Activated T-helper 17 cell treated with anti-CD3 and anti-CD28 coated beads, Interleukin-2, amount 50 U/mL, for 72 hours (primary cell): ENCODE results near the gene MSI2. TPM values are rescaled to one million over a fixed set of nuclear protein-coding genes. Genes with fewer than 3 reads are reported as not detected.
A peak's percentile ranks its signal among the peaks of the same experiment; 100 is the strongest.

Experiments
- ATAC-seq: fragments of 150-1000 bp; cut with Tn5 transposase; replicated peaks from 2 replicates; pipeline ENCODE4 v1.10.0; 2021; ENCODE audit warnings: mild to moderate bottlenecking, moderate library complexity
- H3K27ac Mint-ChIP-seq: one replicate; pipeline ENCODE4 v1.8.0; 2022; ENCODE audit warnings: mixed read lengths
- H3K27me3 Mint-ChIP-seq: one replicate; pipeline ENCODE4 v1.8.0; 2022; ENCODE audit warnings: mixed read lengths
- H3K36me3 Mint-ChIP-seq: one replicate; pipeline ENCODE4 v1.8.0; 2022; ENCODE audit warnings: low read depth, mild to moderate bottlenecking, mixed read lengths
- H3K4me1 Mint-ChIP-seq: one replicate; pipeline ENCODE4 v1.8.0; 2022; ENCODE audit warnings: mixed read lengths
- H3K4me3 Mint-ChIP-seq: one replicate; pipeline ENCODE4 v1.8.0; 2022; ENCODE audit warnings: mild to moderate bottlenecking, mixed read lengths
- H3K9me3 Mint-ChIP-seq: one replicate; pipeline ENCODE4 v1.8.0; 2022; ENCODE audit warnings: mixed read lengths
- total RNA-seq, 2 donors: library from RNA; stranded (reverse); gene quantifications; one replicate each; pipeline ENCODE4 v1.2.3, GENCODE V29; 2022

The MSI2 gene
- total RNA-seq, 2 donors from 2014 or later: 96.3 to 128 TPM

- peaks cover 10% of the 10 kb centered on the region for H3K27me3 Mint-ChIP-seq
- no peaks in the 10 kb centered on the region for H3K4me1 Mint-ChIP-seq
- no peak for ATAC-seq
- H3K4me3 Mint-ChIP-seq: no peak overlapping the region
- no peaks in the 10 kb centered on the region for H3K36me3 Mint-ChIP-seq
- no peaks in the 10 kb centered on the region for H3K9me3 Mint-ChIP-seq
- H3K27ac Mint-ChIP-seq: no peak overlapping the region
Observed at GRCh38 chr17:57708410-57708809, 452.1 kb downstream of the MSI2 start.

- Mint-ChIP-seq H3K4me1 (no peaks in the 10 kb centered on the region), H3K4me3 (no peak overlapping the region), H3K9me3 (no peaks in the 10 kb centered on the region), H3K27me3 (peaks cover 32% of the 10 kb centered on the region), H3K27ac (no peak overlapping the region), H3K36me3 (no peaks in the 10 kb centered on the region)
- ATAC-seq: no peak
Observed at GRCh38 chr17:57713140-57713539, 456.8 kb downstream of the MSI2 start.

- Mint-ChIP-seq H3K36me3 (no peaks in the 10 kb centered on the region), H3K27ac (no peak overlapping the region), H3K27me3 (peaks cover 32% of the 10 kb centered on the region), H3K9me3 (no peaks in the 10 kb centered on the region), H3K4me1 (no peaks in the 10 kb centered on the region), H3K4me3 (no peak overlapping the region)
- ATAC-seq: no peak
Observed at GRCh38 chr17:57714665-57715180, 458.4 kb downstream of the MSI2 start.

GRCh38 chr17:57715981-57716380 lies 459.7 kb downstream of the MSI2 start:
- H3K36me3 Mint-ChIP-seq: no peaks in the 10 kb centered on the region
- ATAC-seq: no peak
- H3K27ac Mint-ChIP-seq: no peak overlapping the region
- H3K27me3 Mint-ChIP-seq: peaks cover 30% of the 10 kb centered on the region
- no peaks in the 10 kb centered on the region for H3K9me3 Mint-ChIP-seq
- no peak overlapping the region for H3K4me3 Mint-ChIP-seq
- no peaks in the 10 kb centered on the region for H3K4me1 Mint-ChIP-seq

- H3K27ac Mint-ChIP-seq: no peak overlapping the region
- H3K4me3 Mint-ChIP-seq: no peak overlapping the region
- H3K27me3 Mint-ChIP-seq: peaks cover 18% of the 10 kb centered on the region
- ATAC-seq: no peak
- no peaks in the 10 kb centered on the region for H3K4me1 Mint-ChIP-seq
- H3K36me3 Mint-ChIP-seq: no peaks in the 10 kb centered on the region
- H3K9me3 Mint-ChIP-seq: no peaks in the 10 kb centered on the region
Observed at GRCh38 chr17:57718878-57719277, 462.6 kb downstream of the MSI2 start.

GRCh38 chr17:57720386-57721035 lies 464.2 kb downstream of the MSI2 start:
- Mint-ChIP-seq H3K36me3 (no peaks in the 10 kb centered on the region), H3K9me3 (no peaks in the 10 kb centered on the region), H3K4me1 (no peaks in the 10 kb centered on the region), H3K4me3 (no peak overlapping the region), H3K27me3 (peaks cover 13% of the 10 kb centered on the region), H3K27ac (no peak overlapping the region)
- peak; percentile 23 for ATAC-seq

GRCh38 chr17:57721967-57722703 lies 465.8 kb downstream of the MSI2 start:
- ATAC-seq: no peak
- Mint-ChIP-seq H3K9me3 (no peaks in the 10 kb centered on the region), H3K27ac (no peak overlapping the region), H3K27me3 (peaks cover 6% of the 10 kb centered on the region), H3K36me3 (no peaks in the 10 kb centered on the region), H3K4me1 (no peaks in the 10 kb centered on the region), H3K4me3 (no peak overlapping the region)

- Mint-ChIP-seq H3K27me3 (peaks cover under 1% of the 10 kb centered on the region), H3K4me3 (no peak overlapping the region), H3K36me3 (no peaks in the 10 kb centered on the region), H3K27ac (no peak overlapping the region), H3K4me1 (no peaks in the 10 kb centered on the region), H3K9me3 (no peaks in the 10 kb centered on the region)
- no peak for ATAC-seq
Observed at GRCh38 chr17:57722704-57723043, 466.4 kb downstream of the MSI2 start.

- H3K9me3 Mint-ChIP-seq: no peaks in the 10 kb centered on the region
- H3K36me3 Mint-ChIP-seq: no peaks in the 10 kb centered on the region
- H3K4me1 Mint-ChIP-seq: no peaks in the 10 kb centered on the region
- H3K4me3 Mint-ChIP-seq: no peak overlapping the region
- no peaks in the 10 kb centered on the region for H3K27me3 Mint-ChIP-seq
- no peak for ATAC-seq
- H3K27ac Mint-ChIP-seq: no peak overlapping the region
Observed at GRCh38 chr17:57723427-57724025, 467.2 kb downstream of the MSI2 start.

- no peak overlapping the region for H3K27ac Mint-ChIP-seq
- H3K4me3 Mint-ChIP-seq: no peak overlapping the region
- no peaks in the 10 kb centered on the region for H3K36me3 Mint-ChIP-seq
- no peaks in the 10 kb centered on the region for H3K27me3 Mint-ChIP-seq
- no peaks in the 10 kb centered on the region for H3K9me3 Mint-ChIP-seq
- no peak for ATAC-seq
- no peaks in the 10 kb centered on the region for H3K4me1 Mint-ChIP-seq
Observed at GRCh38 chr17:57724026-57724728, 467.9 kb downstream of the MSI2 start.

- Mint-ChIP-seq H3K27me3 (no peaks in the 10 kb centered on the region), H3K27ac (no peak overlapping the region), H3K4me1 (no peaks in the 10 kb centered on the region), H3K4me3 (no peak overlapping the region), H3K9me3 (no peaks in the 10 kb centered on the region), H3K36me3 (no peaks in the 10 kb centered on the region)
- no peak for ATAC-seq
Observed at GRCh38 chr17:57724729-57725125, 468.4 kb downstream of the MSI2 start.

- Mint-ChIP-seq H3K4me1 (no peaks in the 10 kb centered on the region), H3K9me3 (no peaks in the 10 kb centered on the region), H3K27me3 (no peaks in the 10 kb centered on the region), H3K27ac (no peak overlapping the region), H3K4me3 (no peak overlapping the region), H3K36me3 (no peaks in the 10 kb centered on the region)
- no peak for ATAC-seq
Observed at GRCh38 chr17:57726213-57726790, 470.0 kb downstream of the MSI2 start.

- no peaks in the 10 kb centered on the region for H3K4me1 Mint-ChIP-seq
- no peaks in the 10 kb centered on the region for H3K27me3 Mint-ChIP-seq
Observed at GRCh38 chr17:57726838-57727237, 470.5 kb downstream of the MSI2 start.

GRCh38 chr17:57727630-57728175 lies 471.4 kb downstream of the MSI2 start:
- Mint-ChIP-seq H3K9me3 (no peaks in the 10 kb centered on the region), H3K4me3 (no peak overlapping the region), H3K27me3 (no peaks in the 10 kb centered on the region), H3K4me1 (no peaks in the 10 kb centered on the region), H3K36me3 (no peaks in the 10 kb centered on the region), H3K27ac (no peak overlapping the region)
- no peak for ATAC-seq

More at GRCh38 chr17:57726838-57727237, 470.5 kb downstream of the MSI2 start:
- Mint-ChIP-seq H3K9me3 (no peaks in the 10 kb centered on the region), H3K27ac (no peak overlapping the region), H3K4me3 (no peak overlapping the region), H3K36me3 (no peaks in the 10 kb centered on the region)
- ATAC-seq: no peak
